ENCODE measurements around the gene MEIS1.

- TF ChIP-seq, protein P1, sequence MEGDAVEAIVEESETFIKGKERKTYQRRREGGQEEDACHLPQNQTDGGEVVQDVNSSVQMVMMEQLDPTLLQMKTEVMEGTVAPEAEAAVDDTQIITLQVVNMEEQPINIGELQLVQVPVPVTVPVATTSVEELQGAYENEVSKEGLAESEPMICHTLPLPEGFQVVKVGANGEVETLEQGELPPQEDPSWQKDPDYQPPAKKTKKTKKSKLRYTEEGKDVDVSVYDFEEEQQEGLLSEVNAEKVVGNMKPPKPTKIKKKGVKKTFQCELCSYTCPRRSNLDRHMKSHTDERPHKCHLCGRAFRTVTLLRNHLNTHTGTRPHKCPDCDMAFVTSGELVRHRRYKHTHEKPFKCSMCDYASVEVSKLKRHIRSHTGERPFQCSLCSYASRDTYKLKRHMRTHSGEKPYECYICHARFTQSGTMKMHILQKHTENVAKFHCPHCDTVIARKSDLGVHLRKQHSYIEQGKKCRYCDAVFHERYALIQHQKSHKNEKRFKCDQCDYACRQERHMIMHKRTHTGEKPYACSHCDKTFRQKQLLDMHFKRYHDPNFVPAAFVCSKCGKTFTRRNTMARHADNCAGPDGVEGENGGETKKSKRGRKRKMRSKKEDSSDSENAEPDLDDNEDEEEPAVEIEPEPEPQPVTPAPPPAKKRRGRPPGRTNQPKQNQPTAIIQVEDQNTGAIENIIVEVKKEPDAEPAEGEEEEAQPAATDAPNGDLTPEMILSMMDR (conservative IDR thresholded peaks at IDR 0.05) = no peak
- TF ChIP-seq EZH2 (IDR thresholded peaks at IDR 0.05; ENCODE audit: low read depth) = no peak
Observed at GRCh38 chr2:66506265-66506664, 71.3 kb downstream of the MEIS1 start.
